Measurements from ENCODE around the gene CTF1.
"Not testable (repeated sequence)": the region's sequence is repeated elsewhere in the genome, so short reads cannot be mapped to it uniquely, and the experiment has no call there.

CTF1 gene

GRCh38 chr16:30888856-30889499, 7.4 kb upstream of the CTF1 start:
- no peak for DNase-seq (ENCODE audit: low read depth)

- no peak for DNase-seq (ENCODE audit: low read depth)
Observed at GRCh38 chr16:30889721-30890120, 6.7 kb upstream of the CTF1 start.

GRCh38 chr16:30891043-30891823, 5.2 kb upstream of the CTF1 start:
- not testable (repeated sequence) for DNase-seq (ENCODE audit: low read depth)

GRCh38 chr16:30892670-30893416, 3.6 kb upstream of the CTF1 start:
- DNase-seq (ENCODE audit: low read depth), result no peak

- no peak for DNase-seq (ENCODE audit: low read depth)
Observed at GRCh38 chr16:30893417-30893743, 3.0 kb upstream of the CTF1 start.

GRCh38 chr16:30893744-30894539, 2.5 kb upstream of the CTF1 start, which contains the start of gene BCL7C:
Gene BCL7C (minus strand): TSS chr16:30894077. CDS start chr16:30893944, 133 bp downstream.
- DNase-seq (ENCODE audit: low read depth), result peak; percentile 66

- DNase-seq (ENCODE audit: low read depth), result no peak
Observed at GRCh38 chr16:30894540-30895368, 1.7 kb upstream of the CTF1 start.

- no peak for DNase-seq (ENCODE audit: low read depth)
Observed at GRCh38 chr16:30895627-30896260, 670 bp upstream of the CTF1 start.

GRCh38 chr16:30896889-30897733, 697 bp downstream of the CTF1 start:
- DNase-seq (ENCODE audit: low read depth), result peak; percentile 72

- no peak for DNase-seq (ENCODE audit: low read depth)
Observed at GRCh38 chr16:30899794-30900193, 3.4 kb downstream of the CTF1 start.

- DNase-seq (ENCODE audit: low read depth), result no peak
Observed at GRCh38 chr16:30900588-30900987, 4.2 kb downstream of the CTF1 start.

- no peak for DNase-seq (ENCODE audit: low read depth)
Observed at GRCh38 chr16:30901201-30902028, 5.0 kb downstream of the CTF1 start.

GRCh38 chr16:30902029-30902972, 5.9 kb downstream of the CTF1 start:
- no peak for DNase-seq (ENCODE audit: low read depth)

- DNase-seq (ENCODE audit: low read depth), result no peak
Observed at GRCh38 chr16:30903002-30903401, 6.6 kb downstream of the CTF1 start.

GRCh38 chr16:30903596-30903995, 7.2 kb downstream of the CTF1 start:
- DNase-seq (ENCODE audit: low read depth), result no peak

- no peak for DNase-seq (ENCODE audit: low read depth)
Observed at GRCh38 chr16:30904114-30904780, 7.8 kb downstream of the CTF1 start.

- no peak for DNase-seq (ENCODE audit: low read depth)
Observed at GRCh38 chr16:30907064-30907463, 10.7 kb downstream of the CTF1 start.
